Nephron (organoid): ENCODE data around the gene TAX1BP1.
A peak's percentile ranks its signal among the peaks of the same experiment; 100 is the strongest.

Experiments used
- H3K27ac Mint-ChIP-seq, 3 experiments: 2 replicates each; pipeline ENCODE4 v1.8.0; 2020; ENCODE audit warnings: mixed read lengths in 3 of 3, mild to moderate bottlenecking in 2 of 3, moderate library complexity in 1 of 3
- H3K27me3 Mint-ChIP-seq: 2 replicates; pipeline ENCODE4 v1.8.0; 2021; ENCODE audit warnings: low read depth, mild to moderate bottlenecking, moderate library complexity, mixed read lengths
- H3K36me3 Mint-ChIP-seq: 2 replicates; pipeline ENCODE4 v1.8.0; 2020; ENCODE audit warnings: low read depth, mixed read lengths
- H3K4me1 Mint-ChIP-seq: 2 replicates; pipeline ENCODE4 v1.8.0; 2020; ENCODE audit warnings: mixed read lengths
- H3K4me3 Mint-ChIP-seq, 3 experiments: 2 replicates each; pipeline ENCODE4 v1.8.0; 2020; ENCODE audit warnings: mild to moderate bottlenecking in 3 of 3, mixed read lengths in 3 of 3, moderate library complexity in 2 of 3
- H3K9me3 Mint-ChIP-seq: 2 replicates; pipeline ENCODE4 v1.8.0; 2020; ENCODE audit warnings: mixed read lengths
- CTCF ChIP-seq, 3 experiments: fragments of 200-600 bp; sonication (generic); IDR thresholded peaks; one replicate each; pipeline ENCODE4 v1.5.0; 2021; ENCODE audit warnings: antibody characterized with exemption in 3 of 3; ENCODE audit not compliant: unreplicated experiment in 3 of 3

TAX1BP1 gene

GRCh38 chr7:27804139-27804538, 64.2 kb downstream of the TAX1BP1 start:
- H3K4me1 Mint-ChIP-seq: peaks cover 6% of the 10 kb centered on the region
- no peaks in the 10 kb centered on the region for H3K9me3 Mint-ChIP-seq
- no peak overlapping the region for H3K4me3 Mint-ChIP-seq
- no peak for TF ChIP-seq CTCF (IDR thresholded peaks at IDR 0.05; ENCODE audit: unreplicated experiment in 3 of 3)
- H3K36me3 Mint-ChIP-seq: peaks cover 23% of the 10 kb centered on the region
- no peak overlapping the region for H3K27ac Mint-ChIP-seq
- no peaks in the 10 kb centered on the region for H3K27me3 Mint-ChIP-seq

- H3K4me1 Mint-ChIP-seq: peaks cover 6% of the 10 kb centered on the region
- no peak overlapping the region for H3K4me3 Mint-ChIP-seq
- peak overlapping the region in 1 of 3 experiments; percentile 45 for H3K27ac Mint-ChIP-seq
- peaks cover 24% of the 10 kb centered on the region for H3K36me3 Mint-ChIP-seq
- no peaks in the 10 kb centered on the region for H3K9me3 Mint-ChIP-seq
- no peaks in the 10 kb centered on the region for H3K27me3 Mint-ChIP-seq
- TF ChIP-seq CTCF (IDR thresholded peaks at IDR 0.05; ENCODE audit: unreplicated experiment in 3 of 3): no peak
These were observed 68.7 kb downstream of the TAX1BP1 start for GRCh38 chr7:27808626-27809025.

GRCh38 chr7:27810186-27810585, 70.2 kb downstream of the TAX1BP1 start:
- no peaks in the 10 kb centered on the region for H3K9me3 Mint-ChIP-seq
- no peak overlapping the region for H3K4me3 Mint-ChIP-seq
- H3K27ac Mint-ChIP-seq: no peak overlapping the region
- no peaks in the 10 kb centered on the region for H3K27me3 Mint-ChIP-seq
- no peak for TF ChIP-seq CTCF (IDR thresholded peaks at IDR 0.05; ENCODE audit: unreplicated experiment in 3 of 3)
- H3K4me1 Mint-ChIP-seq: peaks cover 6% of the 10 kb centered on the region
- H3K36me3 Mint-ChIP-seq: peaks cover 35% of the 10 kb centered on the region

- no peak overlapping the region for H3K4me3 Mint-ChIP-seq
- H3K4me1 Mint-ChIP-seq: peaks cover 6% of the 10 kb centered on the region
- H3K27ac Mint-ChIP-seq: no peak overlapping the region
- no peaks in the 10 kb centered on the region for H3K27me3 Mint-ChIP-seq
- TF ChIP-seq CTCF (IDR thresholded peaks at IDR 0.05; ENCODE audit: unreplicated experiment in 3 of 3): no peak
- no peaks in the 10 kb centered on the region for H3K9me3 Mint-ChIP-seq
- peaks cover 43% of the 10 kb centered on the region for H3K36me3 Mint-ChIP-seq
These were observed 72.7 kb downstream of the TAX1BP1 start for GRCh38 chr7:27812706-27813105.

GRCh38 chr7:27822245-27822644, 82.3 kb downstream of the TAX1BP1 start:
- Mint-ChIP-seq H3K27ac (no peak overlapping the region), H3K4me3 (no peak overlapping the region), H3K4me1 (no peaks in the 10 kb centered on the region), H3K9me3 (no peaks in the 10 kb centered on the region), H3K27me3 (no peaks in the 10 kb centered on the region), H3K36me3 (peaks cover 34% of the 10 kb centered on the region)
- no peak for TF ChIP-seq CTCF (IDR thresholded peaks at IDR 0.05; ENCODE audit: unreplicated experiment in 3 of 3)

- Mint-ChIP-seq H3K4me3 (no peak overlapping the region), H3K9me3 (no peaks in the 10 kb centered on the region), H3K36me3 (peaks cover 32% of the 10 kb centered on the region), H3K4me1 (no peaks in the 10 kb centered on the region), H3K27me3 (no peaks in the 10 kb centered on the region), H3K27ac (no peak overlapping the region)
- no peak for TF ChIP-seq CTCF (IDR thresholded peaks at IDR 0.05; ENCODE audit: unreplicated experiment in 3 of 3)
These were observed 85.9 kb downstream of the TAX1BP1 start for GRCh38 chr7:27825891-27826290.
